ENCODE data around the gene UBL4B.
A peak's percentile ranks its signal among the peaks of the same experiment; 100 is the strongest.

Gene UBL4B

DNA sequence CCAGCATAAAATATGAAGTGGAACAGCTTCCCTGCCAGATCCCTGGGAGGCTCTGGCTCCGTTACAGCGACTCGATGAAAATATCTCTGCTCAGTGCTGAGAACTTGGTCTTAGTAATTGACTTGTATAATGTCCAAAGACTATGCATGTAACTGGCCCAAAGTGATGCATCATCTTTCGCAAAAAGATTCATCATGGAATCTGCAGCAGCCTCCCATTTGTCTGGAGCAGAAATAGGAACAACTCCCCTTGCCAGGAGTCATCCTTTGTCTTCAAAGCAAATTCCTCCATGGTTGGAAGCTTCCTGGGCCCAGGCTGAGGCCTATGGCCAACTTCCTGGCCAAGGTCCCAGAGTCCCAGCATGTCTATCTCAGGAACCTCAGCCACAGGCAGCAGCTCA lies 21.2 kb downstream of the UBL4B start:
- Histone ChIP-seq H3K14ac (ENCODE audit: low read length) (no peak overlapping the region), H2AFZ (ENCODE audit: low read length) (no peak overlapping the region), H2BK12ac (ENCODE audit: low read length) (no peak overlapping the region), H3K79me1 (ENCODE audit: low read depth, low read length) (no peaks in the 10 kb centered on the region), H4K91ac (ENCODE audit: low read depth, low read length, poor library complexity) (no peak overlapping the region), H3K9ac (ENCODE audit: low read depth, low read length, poor library complexity) (no peak overlapping the region), H3K27ac (replicated peaks; ENCODE audit: low read length) (no peak overlapping the region), H4K8ac (ENCODE audit: low read depth, low read length) (no peak overlapping the region), H3K36me3 (replicated peaks in 1 of 2; ENCODE audit: control insufficient read depth in 2 of 2, insufficient read depth in 2 of 2, low read length in 2 of 2) (no peaks in the 10 kb centered on the region), H3K23ac (ENCODE audit: low read depth, low read length, poor library complexity) (no peak overlapping the region), H2BK5ac (ENCODE audit: low read length) (no peak overlapping the region), H3K4me3 (ENCODE audit: low read length in 2 of 2) (no peak overlapping the region), H2AK5ac (ENCODE audit: low read depth, low read length) (peak overlapping the region; percentile 41), H2BK120ac (ENCODE audit: low read depth, low read length) (no peak overlapping the region), H3K9me3 (replicated peaks in 1 of 2; ENCODE audit: control insufficient read depth in 2 of 2, insufficient read depth in 1 of 2, low read depth in 1 of 2, low read length in 2 of 2) (no peaks in the 10 kb centered on the region), H3K4me2 (ENCODE audit: insufficient read depth, low read length, poor library complexity, severe bottlenecking) (no peak overlapping the region), H3K4me1 (ENCODE audit: control insufficient read depth in 2 of 2, insufficient read depth in 1 of 2, low read depth in 1 of 2, low read length in 2 of 2) (peaks cover 17 to 33% of the 10 kb centered on the region in 2 donors), H3K27me3 (ENCODE audit: control insufficient read depth in 3 of 3, insufficient read depth in 3 of 3, low read depth in 1 of 3, low read length in 3 of 3) (peaks cover 0 to 36% (median 3%) of the 10 kb centered on the region in 3 experiments), H3K18ac (ENCODE audit: low read length) (no peak overlapping the region), H3K4ac (ENCODE audit: low read length) (no peak overlapping the region), H2BK15ac (ENCODE audit: low read length) (no peak overlapping the region)
- WGBS, 2 donors (ENCODE audit: extremely low coverage in 2 of 2, insufficient read length in 2 of 2, insufficient replicate concordance in 1 of 2) = no CpG with 5 or more reads among the region's 4 CpGs
- DNase-seq (ENCODE audit: low spot score) = no peak

DNA sequence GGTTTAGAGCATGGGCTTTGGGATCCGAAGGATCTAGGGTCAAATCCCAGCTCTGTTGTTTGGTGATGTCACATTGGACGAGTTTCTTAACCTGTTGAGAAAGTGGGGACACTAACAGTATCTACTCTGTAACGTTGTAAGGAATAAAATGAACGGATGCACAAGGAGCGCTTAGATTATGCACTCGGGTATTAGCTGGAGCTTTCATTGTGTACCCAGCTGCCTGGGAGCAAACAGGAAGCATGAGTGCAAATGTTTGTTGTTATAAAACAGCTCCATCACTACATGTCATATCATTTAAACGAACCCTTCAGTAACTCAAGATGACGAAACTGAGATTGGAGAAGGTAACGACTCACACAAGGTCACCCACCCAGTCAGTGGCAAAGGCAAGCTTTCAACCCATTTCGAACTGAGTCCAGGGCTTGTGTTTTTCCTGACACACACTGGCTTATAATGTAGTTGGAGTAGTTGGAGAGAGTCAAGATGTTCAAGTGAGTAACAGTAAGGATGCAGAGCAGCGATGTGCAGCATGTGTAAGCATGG lies 21.9 kb downstream of the UBL4B start:
- Histone ChIP-seq H4K91ac (ENCODE audit: low read depth, low read length, poor library complexity) (no peak overlapping the region), H3K79me1 (ENCODE audit: low read depth, low read length) (no peaks in the 10 kb centered on the region), H3K36me3 (replicated peaks in 1 of 2; ENCODE audit: control insufficient read depth in 2 of 2, insufficient read depth in 2 of 2, low read length in 2 of 2) (no peaks in the 10 kb centered on the region), H2AFZ (ENCODE audit: low read length) (no peak overlapping the region), H2AK5ac (ENCODE audit: low read depth, low read length) (no peak overlapping the region), H2BK120ac (ENCODE audit: low read depth, low read length) (no peak overlapping the region), H3K23ac (ENCODE audit: low read depth, low read length, poor library complexity) (no peak overlapping the region), H3K4ac (ENCODE audit: low read length) (no peak overlapping the region), H4K8ac (ENCODE audit: low read depth, low read length) (no peak overlapping the region), H3K9ac (ENCODE audit: low read depth, low read length, poor library complexity) (no peak overlapping the region), H2BK5ac (ENCODE audit: low read length) (no peak overlapping the region), H3K4me2 (ENCODE audit: insufficient read depth, low read length, poor library complexity, severe bottlenecking) (no peak overlapping the region), H3K27ac (replicated peaks; ENCODE audit: low read length) (no peak overlapping the region), H3K27me3 (ENCODE audit: control insufficient read depth in 3 of 3, insufficient read depth in 3 of 3, low read depth in 1 of 3, low read length in 3 of 3) (peaks cover 0 to 36% (median 3%) of the 10 kb centered on the region in 3 experiments), H2BK15ac (ENCODE audit: low read length) (no peak overlapping the region), H3K14ac (ENCODE audit: low read length) (no peak overlapping the region), H3K4me1 (ENCODE audit: control insufficient read depth in 2 of 2, insufficient read depth in 1 of 2, low read depth in 1 of 2, low read length in 2 of 2) (peaks cover 17 to 33% of the 10 kb centered on the region in 2 donors), H2BK12ac (ENCODE audit: low read length) (no peak overlapping the region), H3K18ac (ENCODE audit: low read length) (no peak overlapping the region), H3K4me3 (ENCODE audit: low read length in 2 of 2) (no peak overlapping the region), H3K9me3 (replicated peaks in 1 of 2; ENCODE audit: control insufficient read depth in 2 of 2, insufficient read depth in 1 of 2, low read depth in 1 of 2, low read length in 2 of 2) (no peaks in the 10 kb centered on the region)
- no CpG with 5 or more reads among the region's 11 CpGs for WGBS, 2 donors (ENCODE audit: extremely low coverage in 2 of 2, insufficient read length in 2 of 2, insufficient replicate concordance in 1 of 2)
- DNase-seq (ENCODE audit: low spot score) = no peak

DNA sequence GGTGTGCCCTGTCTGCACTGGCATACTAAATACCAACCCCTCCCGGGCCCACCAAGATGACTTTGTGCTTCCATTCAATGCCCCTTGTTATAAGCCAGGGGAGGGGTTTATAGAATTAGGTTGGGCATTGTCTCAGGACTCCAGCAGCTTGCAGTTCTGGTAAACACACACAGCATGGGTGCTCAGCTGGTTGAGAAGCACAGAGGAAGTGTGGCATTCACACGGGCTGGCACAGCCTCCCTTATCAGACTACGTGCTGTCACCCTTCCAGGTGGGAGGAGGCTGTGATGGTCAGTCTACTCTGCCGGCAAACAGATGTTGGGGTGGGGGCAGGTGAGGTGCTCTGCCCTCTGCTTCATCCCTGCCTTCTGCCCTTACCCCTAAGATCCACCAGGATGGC lies 23.0 kb downstream of the UBL4B start:
- Histone ChIP-seq H3K4me1 (ENCODE audit: control insufficient read depth in 2 of 2, insufficient read depth in 1 of 2, low read depth in 1 of 2, low read length in 2 of 2) (peaks cover 17 to 30% of the 10 kb centered on the region in 2 donors), H4K91ac (ENCODE audit: low read depth, low read length, poor library complexity) (no peak overlapping the region), H3K4me3 (ENCODE audit: low read length in 2 of 2) (no peak overlapping the region), H3K9me3 (replicated peaks in 1 of 2; ENCODE audit: control insufficient read depth in 2 of 2, insufficient read depth in 1 of 2, low read depth in 1 of 2, low read length in 2 of 2) (no peaks in the 10 kb centered on the region), H3K27ac (replicated peaks; ENCODE audit: low read length) (no peak overlapping the region), H2AFZ (ENCODE audit: low read length) (no peak overlapping the region), H3K27me3 (ENCODE audit: control insufficient read depth in 3 of 3, insufficient read depth in 3 of 3, low read depth in 1 of 3, low read length in 3 of 3) (peaks cover 0 to 25% (median 0%) of the 10 kb centered on the region in 3 experiments), H2BK120ac (ENCODE audit: low read depth, low read length) (no peak overlapping the region), H3K4ac (ENCODE audit: low read length) (no peak overlapping the region), H2BK15ac (ENCODE audit: low read length) (peak overlapping the region; percentile 0), H2BK5ac (ENCODE audit: low read length) (peak overlapping the region; percentile 40), H3K9ac (ENCODE audit: low read depth, low read length, poor library complexity) (no peak overlapping the region), H2BK12ac (ENCODE audit: low read length) (no peak overlapping the region), H4K8ac (ENCODE audit: low read depth, low read length) (no peak overlapping the region), H3K36me3 (replicated peaks in 1 of 2; ENCODE audit: control insufficient read depth in 2 of 2, insufficient read depth in 2 of 2, low read length in 2 of 2) (no peaks in the 10 kb centered on the region), H3K23ac (ENCODE audit: low read depth, low read length, poor library complexity) (no peak overlapping the region), H3K14ac (ENCODE audit: low read length) (no peak overlapping the region), H3K18ac (ENCODE audit: low read length) (no peak overlapping the region), H3K79me1 (ENCODE audit: low read depth, low read length) (no peaks in the 10 kb centered on the region), H3K4me2 (ENCODE audit: insufficient read depth, low read length, poor library complexity, severe bottlenecking) (no peak overlapping the region), H2AK5ac (ENCODE audit: low read depth, low read length) (no peak overlapping the region)
- no CpG with 5 or more reads among the region's 4 CpGs for WGBS, 2 donors (ENCODE audit: extremely low coverage in 2 of 2, insufficient read length in 2 of 2, insufficient replicate concordance in 1 of 2)
- no peak for DNase-seq (ENCODE audit: low spot score)

GRCh38 chr1:110135666-110136065 lies 23.4 kb downstream of the UBL4B start:
- H2AFZ ChIP-seq (ENCODE audit: low read length) = no peak overlapping the region
- no peaks in the 10 kb centered on the region for H3K79me1 ChIP-seq (ENCODE audit: low read depth, low read length)
- H2BK5ac ChIP-seq (ENCODE audit: low read length) = peak overlapping the region; percentile 40
- peaks cover 0 to 22% (median 0%) of the 10 kb centered on the region in 3 experiments for H3K27me3 ChIP-seq (ENCODE audit: control insufficient read depth in 3 of 3, insufficient read depth in 3 of 3, low read depth in 1 of 3, low read length in 3 of 3)
- WGBS, 2 donors (ENCODE audit: extremely low coverage in 2 of 2, insufficient read length in 2 of 2, insufficient replicate concordance in 1 of 2) = no CpG with 5 or more reads among the region's 10 CpGs
- H4K91ac ChIP-seq (ENCODE audit: low read depth, low read length, poor library complexity) = peak overlapping the region; percentile 89
- H3K4ac ChIP-seq (ENCODE audit: low read length) = peak overlapping the region; percentile 27
- no peaks in the 10 kb centered on the region for H3K9me3 ChIP-seq (replicated peaks in 1 of 2; ENCODE audit: control insufficient read depth in 2 of 2, insufficient read depth in 1 of 2, low read depth in 1 of 2, low read length in 2 of 2)
- H2BK120ac ChIP-seq (ENCODE audit: low read depth, low read length) = no peak overlapping the region
- H3K36me3 ChIP-seq (replicated peaks in 1 of 2; ENCODE audit: control insufficient read depth in 2 of 2, insufficient read depth in 2 of 2, low read length in 2 of 2) = no peaks in the 10 kb centered on the region
- H3K4me3 ChIP-seq (ENCODE audit: low read length in 2 of 2) = no peak overlapping the region
- H3K4me2 ChIP-seq (ENCODE audit: insufficient read depth, low read length, poor library complexity, severe bottlenecking) = no peak overlapping the region
- no peak overlapping the region for H3K14ac ChIP-seq (ENCODE audit: low read length)
- H3K9ac ChIP-seq (ENCODE audit: low read depth, low read length, poor library complexity) = no peak overlapping the region
- H4K8ac ChIP-seq (ENCODE audit: low read depth, low read length) = no peak overlapping the region
- H3K4me1 ChIP-seq (ENCODE audit: control insufficient read depth in 2 of 2, insufficient read depth in 1 of 2, low read depth in 1 of 2, low read length in 2 of 2) = peaks cover 17 to 29% of the 10 kb centered on the region in 2 donors
- no peak overlapping the region for H3K27ac ChIP-seq (replicated peaks; ENCODE audit: low read length)
- H2AK5ac ChIP-seq (ENCODE audit: low read depth, low read length) = no peak overlapping the region
- no peak overlapping the region for H3K23ac ChIP-seq (ENCODE audit: low read depth, low read length, poor library complexity)
- no peak for DNase-seq (ENCODE audit: low spot score)
- peak overlapping the region; percentile 36 for H3K18ac ChIP-seq (ENCODE audit: low read length)
- H2BK12ac ChIP-seq (ENCODE audit: low read length) = peak overlapping the region; percentile 18
- peak overlapping the region; percentile 0 for H2BK15ac ChIP-seq (ENCODE audit: low read length)

Data from neuronal stem cell (in vitro differentiated cells).